Cardiac septum (tissue), 1 donor: Measurements from ENCODE around the gene NFIA. TPM values are rescaled to one million over a fixed set of nuclear protein-coding genes. Genes with fewer than 3 reads are reported as not detected.

Experiments
- DNase-seq: peaks from one replicate; pipeline ENCODE4 v3.0.0-alpha.2; 2020; ENCODE audit warnings: low spot score
- intact Hi-C: fragments of 100-400 bp; cut with DNase I; formaldehyde crosslinking; loops from one replicate; pipeline ENCODE4 v1.14.0; 2022
- total RNA-seq: library from RNA; stranded (reverse); fragmentation: NEBNext Ultra II Directional; extraction: Animal tissue kit (Norgen Biotek cat#: 25700); gene quantifications from one replicate; pipeline ENCODE4 v1.2.1, GENCODE V29; 2021
- donor health status: DM: no; HTN: no; CAD: no.

NFIA gene
- total RNA-seq, 1 donor from 2014 or later = 78.6 TPM

GRCh38 chr1:61160526-61160925 is 78.2 kb downstream of the NFIA start:
- DNase-seq = no peak
- intact Hi-C loops = no loop called here

GRCh38 chr1:61162520-61163258 is 80.3 kb downstream of the NFIA start:
- intact Hi-C loops = no loop called here
- no peak for DNase-seq

GRCh38 chr1:61163355-61163754 is 81.0 kb downstream of the NFIA start:
- intact Hi-C loops = no loop called here
- no peak for DNase-seq

DNA sequence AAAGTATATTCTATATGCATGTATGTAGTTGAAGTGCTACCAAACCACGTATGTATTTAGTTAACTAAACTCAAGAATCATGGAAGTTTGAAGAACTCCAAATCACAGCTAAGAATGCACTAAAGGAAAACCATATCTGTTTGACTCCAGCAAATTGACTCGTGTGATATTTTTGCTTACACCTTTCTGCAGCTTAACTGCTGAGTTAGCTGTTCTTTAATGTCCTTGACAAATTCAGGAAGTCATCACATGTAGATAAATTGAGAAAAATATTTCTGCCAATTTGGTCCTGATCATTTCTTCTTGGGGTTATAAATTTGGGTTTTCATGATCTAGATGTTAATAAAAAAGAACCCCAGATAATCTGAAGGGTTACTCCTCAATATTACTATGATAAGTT is 83.0 kb downstream of the NFIA start:
- intact Hi-C loops = no loop called here
- DNase-seq = no peak

GRCh38 chr1:61167309-61167708 is 84.9 kb downstream of the NFIA start:
- no peak for DNase-seq
- intact Hi-C loops = no loop called here

DNA sequence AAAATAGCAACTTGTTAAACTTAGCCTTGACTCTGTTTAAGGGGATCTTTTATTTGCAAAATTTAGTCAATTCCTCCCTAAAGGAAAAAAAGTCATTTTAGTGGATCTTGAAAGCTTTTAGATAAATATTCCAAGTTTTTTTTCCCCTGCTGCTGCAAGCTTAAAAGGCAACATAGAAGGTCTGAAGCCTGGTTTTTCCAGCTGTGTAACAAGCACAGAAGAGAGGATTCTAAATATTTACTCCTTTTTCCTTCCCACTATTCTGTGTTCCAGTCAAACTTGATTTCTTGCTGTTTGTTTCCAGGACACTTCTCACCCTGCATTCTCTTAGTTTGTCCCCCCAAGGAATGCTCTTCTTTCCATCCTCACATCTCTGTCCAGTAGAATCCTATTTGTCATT is 86.7 kb downstream of the NFIA start:
- intact Hi-C loops = no loop called here
- no peak for DNase-seq

- intact Hi-C loops = no loop called here
- no peak for DNase-seq
These were observed 87.3 kb downstream of the NFIA start for GRCh38 chr1:61169634-61170033.

- DNase-seq = no peak
- intact Hi-C loops = no loop called here
These were observed 88.2 kb downstream of the NFIA start for GRCh38 chr1:61170328-61171238.

DNA sequence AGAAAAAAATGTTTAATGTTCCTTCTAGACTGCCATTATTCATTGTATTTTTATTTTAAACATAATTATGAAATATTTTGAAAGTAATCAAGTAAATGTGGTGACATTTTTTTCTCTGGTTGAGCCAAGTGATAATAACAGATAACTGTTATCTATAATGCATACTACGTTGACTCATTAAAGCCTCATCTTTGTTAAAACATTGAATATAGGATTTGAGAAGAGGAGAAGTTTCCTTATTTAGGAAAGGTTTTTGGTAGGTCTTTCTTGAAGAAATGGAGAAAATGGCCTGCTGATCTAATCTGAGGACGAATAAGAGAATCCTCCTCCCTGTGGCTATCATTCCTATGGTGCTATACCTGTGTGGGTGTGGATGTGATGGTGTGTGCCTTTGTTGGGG is 89.0 kb downstream of the NFIA start:
- no peak for DNase-seq
- intact Hi-C loops = no loop called here

DNA sequence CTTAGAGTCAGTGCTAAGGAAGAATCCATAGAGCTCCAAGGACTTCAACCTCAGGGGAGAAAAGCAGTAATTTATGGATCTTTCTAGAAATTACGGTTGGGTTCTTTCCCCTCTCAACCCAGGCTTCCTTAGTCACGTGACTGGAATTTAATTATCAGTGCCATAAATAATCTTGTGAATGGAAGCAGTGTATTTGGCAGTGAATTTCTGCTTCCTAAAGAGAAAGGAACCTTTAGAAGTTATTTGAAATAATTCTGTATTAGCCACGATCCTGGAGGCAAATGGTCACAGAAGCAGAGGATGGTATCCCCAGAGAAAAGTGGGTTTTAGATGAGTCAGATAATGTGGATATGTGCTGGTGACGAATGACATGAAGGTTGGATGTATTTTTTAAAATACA is 89.6 kb downstream of the NFIA start:
- intact Hi-C loops = no loop called here
- DNase-seq = no peak

DNA sequence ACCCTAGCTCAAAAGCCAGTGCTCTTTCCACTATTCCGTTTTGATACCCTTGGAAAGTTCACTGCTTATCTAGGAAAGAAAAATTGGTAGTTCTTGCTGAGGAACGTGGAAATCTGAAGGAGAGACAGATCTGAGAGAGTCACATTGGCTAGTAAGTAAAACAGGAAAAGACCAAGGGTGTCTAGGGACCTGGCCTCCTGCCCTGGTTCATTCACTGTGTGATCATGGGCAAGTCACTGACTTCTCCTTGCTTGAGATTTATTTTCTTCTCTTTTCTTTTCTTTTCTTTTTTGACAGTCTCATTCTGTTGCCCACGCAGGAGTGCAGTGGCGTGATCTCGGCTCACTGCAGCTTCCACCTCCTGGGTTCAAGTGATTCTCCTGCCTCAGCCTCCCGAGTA is 90.8 kb downstream of the NFIA start:
- no peak for DNase-seq
- intact Hi-C loops = no loop called here

GRCh38 chr1:61174060-61174795 is 91.9 kb downstream of the NFIA start:
- intact Hi-C loops = no loop called here
- no peak for DNase-seq

- intact Hi-C loops = no loop called here
- DNase-seq = no peak
These were observed 93.6 kb downstream of the NFIA start for GRCh38 chr1:61175976-61176375.

DNA sequence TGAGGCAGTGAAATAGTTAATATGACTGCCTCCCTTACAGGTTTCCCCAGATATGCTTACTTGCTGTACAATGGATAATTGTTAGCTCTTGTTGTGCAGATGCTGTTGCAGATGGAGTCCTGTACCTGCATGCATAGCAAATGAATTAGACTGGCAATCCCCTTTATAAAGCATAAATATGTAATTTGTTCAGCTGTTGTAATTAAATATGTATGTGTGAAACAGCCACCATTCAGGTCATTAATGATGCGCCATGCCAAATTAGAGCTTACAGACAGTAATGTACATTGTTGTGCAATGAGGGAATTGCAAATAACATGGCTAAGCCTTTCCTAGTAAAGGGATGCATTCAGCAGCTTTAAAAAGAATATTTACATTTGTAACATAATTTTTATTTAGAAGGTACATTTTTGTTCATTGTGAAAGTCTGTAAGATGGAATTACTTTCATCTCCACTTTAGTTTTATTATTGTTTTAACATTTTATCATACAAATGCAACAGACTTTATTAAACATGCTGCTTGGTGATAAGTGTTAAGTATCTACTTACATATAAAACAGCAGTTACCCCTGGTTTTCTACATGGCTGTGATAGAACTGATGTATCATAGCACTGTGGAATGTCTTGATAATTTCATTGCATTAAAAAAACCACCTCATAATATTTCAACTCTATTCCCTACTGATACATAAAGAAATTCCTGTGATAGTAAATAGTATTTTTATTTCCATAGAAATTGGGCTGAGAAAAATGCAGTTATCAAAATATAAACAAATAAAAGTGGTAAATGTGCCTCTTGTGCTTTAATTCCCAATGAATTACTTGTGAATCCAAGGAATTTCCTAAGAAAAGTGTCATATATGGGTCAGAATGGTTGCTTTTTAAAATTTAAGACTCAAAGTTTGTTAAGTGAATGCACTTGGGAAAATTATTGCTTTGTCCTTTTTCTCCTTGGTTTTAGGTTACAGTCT is 99.0 kb downstream of the NFIA start:
- intact Hi-C loops = loop anchor here (2.0 to 10.0 kb wide), 6 partner anchors 54 to 273 kb away; no protein-coding TSS in a partner anchor
- no peak for DNase-seq

GRCh38 chr1:61182049-61182448 is 99.7 kb downstream of the NFIA start:
- no peak for DNase-seq
- intact Hi-C loops = loop anchor here (2.0 to 10.0 kb wide), 6 partner anchors 55 to 273 kb away; no protein-coding TSS in a partner anchor

DNA sequence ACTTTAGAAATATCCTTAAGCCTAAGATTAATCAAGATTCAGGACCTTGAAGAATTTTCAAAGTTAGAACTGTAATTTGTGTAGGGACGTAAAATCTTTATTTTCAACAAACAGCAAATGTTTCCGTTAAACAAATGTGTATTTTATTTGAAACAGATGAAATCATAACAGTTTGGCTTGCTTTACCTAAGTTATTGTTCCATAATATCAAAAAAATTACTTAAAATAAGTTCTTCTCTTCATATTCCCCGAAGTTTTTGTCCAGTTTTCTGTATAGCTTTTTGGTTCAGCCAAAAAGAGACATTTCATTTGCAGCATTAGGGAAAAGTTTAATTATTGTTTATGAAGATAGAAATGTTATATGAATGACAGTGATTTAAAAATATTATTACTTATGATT is 100.1 kb downstream of the NFIA start:
- no peak for DNase-seq
- intact Hi-C loops = loop anchor here (2.0 to 10.0 kb wide), 6 partner anchors 55 to 272 kb away; no protein-coding TSS in a partner anchor

DNA sequence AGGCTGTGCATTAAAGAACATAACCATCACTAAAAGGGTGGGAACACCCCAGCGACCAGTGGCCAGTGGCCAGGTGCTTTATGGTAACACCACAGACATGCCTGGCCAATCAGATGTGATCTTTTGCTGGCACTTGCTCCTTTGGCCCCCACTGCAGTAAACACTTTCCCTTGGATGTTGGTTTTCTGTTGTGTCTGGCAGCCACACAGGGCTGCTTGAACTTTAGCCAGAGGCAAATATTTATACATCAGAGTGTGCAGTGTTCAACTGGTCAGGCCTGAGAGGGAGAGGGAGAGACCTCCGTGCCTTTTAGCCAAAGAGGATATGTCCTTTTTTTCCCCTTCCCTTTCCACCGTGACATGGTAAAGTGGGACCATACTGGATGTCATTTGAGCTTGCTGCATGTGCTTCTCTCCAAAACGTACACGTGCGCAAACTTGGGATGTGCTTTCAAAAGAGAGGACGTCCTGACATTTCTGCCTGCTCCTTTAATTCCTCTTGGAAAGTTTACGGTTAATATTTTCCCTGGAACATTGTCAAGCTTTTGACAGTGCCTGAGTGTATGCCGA is 101.2 kb downstream of the NFIA start:
- no peak for DNase-seq
- intact Hi-C loops = loop anchor here (2.0 to 10.0 kb wide), 6 partner anchors 56 to 271 kb away; no protein-coding TSS in a partner anchor

- intact Hi-C loops = loop anchor here (5.0 to 10.0 kb wide), 5 partner anchors 57 to 271 kb away; no protein-coding TSS in a partner anchor
- DNase-seq = peak; percentile 93
These were observed 101.8 kb downstream of the NFIA start for GRCh38 chr1:61184040-61184713.
